ENCODE data around the gene HCFC1.
A peak's percentile ranks its signal among the peaks of the same experiment; 100 is the strongest.

The HCFC1 gene

DNA sequence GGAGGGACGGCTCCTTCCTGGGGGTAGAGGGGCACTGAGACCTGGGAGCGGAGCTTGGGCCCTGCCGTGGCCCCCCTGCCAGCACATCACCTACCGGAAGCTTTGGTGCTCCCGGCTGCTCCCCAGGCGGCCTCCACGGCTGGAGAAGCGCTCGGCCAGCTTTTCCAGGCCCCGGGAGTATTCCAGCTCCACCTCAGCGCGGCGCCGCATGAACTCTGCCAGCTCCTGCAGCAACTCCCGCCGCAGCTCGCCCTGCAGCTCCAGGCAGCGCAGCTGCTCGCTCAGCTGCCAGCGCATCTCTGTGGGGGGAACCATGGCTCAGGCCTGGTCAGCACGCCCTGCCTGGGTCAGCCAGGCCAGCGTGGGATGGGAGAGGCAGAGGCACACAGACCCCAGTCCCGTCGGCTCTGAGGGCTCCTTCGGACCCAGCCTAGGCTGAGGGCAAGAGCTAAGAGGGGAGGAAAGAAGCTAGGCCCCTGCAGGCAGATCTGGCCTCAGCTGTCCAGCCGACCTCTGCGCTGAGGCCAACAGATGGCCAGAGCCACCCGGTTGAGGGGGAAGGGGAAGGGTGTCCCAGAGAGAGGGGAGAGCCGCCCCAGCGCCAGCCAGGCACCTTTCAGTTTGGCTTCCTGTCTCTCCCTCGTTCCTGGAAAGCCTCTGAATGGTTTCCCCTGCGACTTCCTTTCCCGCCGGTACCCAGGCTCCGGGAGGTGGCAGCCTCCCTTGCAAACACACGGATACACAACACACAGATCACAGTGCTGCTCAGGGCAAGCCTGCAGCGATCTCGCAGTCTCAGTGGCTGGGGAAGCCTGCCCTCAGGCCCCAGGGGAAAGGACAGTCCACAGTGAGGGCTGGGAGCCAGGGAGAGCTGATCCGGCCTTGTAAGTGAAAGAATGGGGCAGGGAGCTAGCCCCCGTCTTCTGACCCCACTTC lies 49.8 kb downstream of the HCFC1 start:
- DNase-seq = peak; percentile 20

DNA sequence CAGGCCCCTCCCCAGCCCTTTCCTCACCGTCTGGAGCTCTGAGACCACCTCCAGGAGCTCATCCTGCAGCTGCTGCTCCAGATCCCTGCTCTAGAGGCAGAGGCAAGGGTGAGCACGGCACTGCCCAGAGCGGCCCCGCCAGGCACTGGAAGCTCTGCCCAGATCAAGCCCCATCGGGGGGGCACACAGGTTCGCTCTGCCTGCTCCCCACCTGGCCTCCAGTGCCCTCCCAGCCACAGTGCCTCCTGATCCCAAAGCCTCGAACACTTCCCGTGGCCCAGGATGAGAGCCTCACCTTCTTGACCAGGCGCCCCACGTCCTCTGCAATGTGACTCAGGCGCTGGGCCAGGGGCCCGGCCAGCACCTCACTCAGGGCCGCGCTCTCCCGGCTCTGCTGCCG lies 50.5 kb downstream of the HCFC1 start:
- no peak for DNase-seq

DNA sequence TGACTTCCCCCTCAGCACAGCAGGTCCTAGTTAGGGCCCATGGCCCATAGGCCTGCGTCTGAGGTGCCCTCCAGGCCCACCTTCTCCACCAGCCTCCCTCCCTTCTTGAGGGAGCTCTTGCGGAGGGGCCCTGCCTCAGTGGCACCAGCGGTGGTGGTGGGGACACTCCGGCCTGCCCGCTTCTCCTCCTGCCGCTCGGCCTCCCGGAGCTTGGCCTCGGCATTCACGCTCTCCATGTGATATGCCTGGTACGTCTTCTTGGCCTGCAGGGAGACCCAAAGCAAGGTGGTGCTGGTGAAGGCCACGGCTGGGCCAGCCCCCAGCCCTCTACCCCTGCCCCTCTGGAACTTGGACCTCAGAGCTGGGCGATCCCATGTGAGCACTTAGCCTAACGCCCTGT lies 51.1 kb downstream of the HCFC1 start:
- no peak for DNase-seq

DNA sequence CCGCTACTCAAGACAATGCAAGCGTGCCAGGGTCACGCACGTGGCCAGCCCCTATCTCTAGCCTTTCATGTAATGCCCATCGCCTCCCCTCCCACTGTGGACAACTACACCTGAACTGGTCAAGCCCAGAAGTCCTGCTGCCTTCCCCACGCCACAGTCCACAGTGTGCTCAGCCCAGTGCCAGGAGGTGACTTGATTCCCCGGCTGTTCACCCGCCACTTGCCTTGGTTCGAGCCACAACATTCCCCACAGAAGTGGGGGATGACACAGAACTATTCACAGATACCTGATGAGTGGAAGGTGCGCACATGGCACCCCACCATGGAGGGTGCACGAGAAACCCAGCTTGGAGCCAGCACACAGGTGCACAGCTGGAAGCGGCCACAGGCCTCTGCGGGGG lies 52.3 kb downstream of the HCFC1 start:
- DNase-seq = no peak

DNA sequence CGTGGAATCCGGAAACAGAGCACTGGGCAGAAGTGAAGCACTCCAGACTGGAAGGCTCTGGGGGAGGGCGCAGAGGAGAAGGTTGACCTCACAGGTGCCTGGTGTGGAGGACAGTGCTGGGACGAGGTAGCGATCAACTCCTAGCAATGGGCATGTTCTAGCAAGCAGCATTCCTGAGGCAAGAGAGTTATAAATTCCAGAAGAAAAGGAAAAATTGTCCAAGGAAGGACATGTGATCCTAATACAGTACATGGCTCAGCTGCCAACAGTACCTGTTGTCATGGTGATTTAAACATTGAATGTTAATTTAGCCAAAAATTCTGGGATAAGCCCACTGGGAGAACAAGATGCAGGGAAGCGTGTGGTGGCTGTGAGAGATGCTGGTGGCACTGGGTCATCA lies 53.7 kb downstream of the HCFC1 start:
- DNase-seq = no peak

DNA sequence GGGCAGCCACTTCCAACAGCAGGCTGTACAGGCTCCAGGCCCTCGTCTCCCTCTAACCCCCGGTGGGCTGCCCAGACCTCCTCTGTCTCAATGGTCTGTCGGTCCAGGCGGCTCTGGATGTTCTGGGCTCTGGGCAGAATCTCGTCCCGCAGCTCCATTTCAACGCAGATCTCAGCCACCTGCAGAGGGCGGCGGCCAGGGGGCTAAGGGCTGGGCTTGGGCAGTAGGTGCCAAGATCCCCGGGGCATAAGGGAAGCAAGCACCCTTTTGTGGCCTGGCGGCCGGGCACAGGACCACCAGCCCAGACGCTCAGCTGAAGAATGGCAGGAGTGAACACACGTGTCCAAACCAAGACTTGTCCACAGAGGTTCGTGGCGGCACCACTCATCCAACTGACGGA lies 57.9 kb downstream of the HCFC1 start:
- no peak for DNase-seq

DNA sequence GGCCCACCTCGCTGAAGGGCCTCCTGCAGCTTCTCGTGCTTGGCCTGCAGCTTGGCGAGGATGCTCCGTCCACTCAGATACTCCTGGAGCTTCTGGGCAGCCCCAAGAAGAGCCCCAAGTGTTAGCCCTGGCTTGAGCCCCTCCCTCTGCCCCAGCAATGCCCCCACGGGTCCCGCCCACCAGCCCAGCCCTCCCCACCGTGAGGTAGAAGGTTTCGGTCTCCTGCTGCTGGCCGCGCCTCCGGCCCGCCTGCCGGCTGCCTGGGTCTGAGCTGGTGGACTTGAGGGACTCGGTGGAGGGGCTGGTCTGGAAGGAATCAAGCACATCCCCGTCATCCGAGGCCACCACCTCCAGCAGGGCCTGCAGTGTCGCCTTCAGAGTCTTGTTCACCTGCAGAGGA lies 58.4 kb downstream of the HCFC1 start:
- DNase-seq = no peak

DNA sequence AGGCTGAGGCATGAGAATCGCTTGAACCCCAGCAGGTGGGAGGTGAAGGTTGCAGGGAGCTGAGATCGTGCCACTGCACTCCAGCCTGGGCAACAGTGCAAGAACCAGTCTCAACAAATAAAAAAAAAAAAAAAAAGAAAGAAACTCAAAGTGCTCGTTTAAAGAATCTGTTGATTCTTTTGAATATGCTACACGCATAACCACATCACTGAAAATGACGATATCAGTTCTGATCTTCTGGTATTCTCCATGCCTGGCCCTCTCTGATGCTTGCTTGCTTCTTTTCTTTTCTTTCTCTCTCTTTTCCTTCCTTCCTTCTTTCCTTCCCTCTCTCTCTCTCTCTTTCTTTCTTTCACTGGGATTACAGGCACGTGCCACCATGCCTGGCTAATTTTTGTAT lies 59.8 kb downstream of the HCFC1 start:
- no peak for DNase-seq

DNA sequence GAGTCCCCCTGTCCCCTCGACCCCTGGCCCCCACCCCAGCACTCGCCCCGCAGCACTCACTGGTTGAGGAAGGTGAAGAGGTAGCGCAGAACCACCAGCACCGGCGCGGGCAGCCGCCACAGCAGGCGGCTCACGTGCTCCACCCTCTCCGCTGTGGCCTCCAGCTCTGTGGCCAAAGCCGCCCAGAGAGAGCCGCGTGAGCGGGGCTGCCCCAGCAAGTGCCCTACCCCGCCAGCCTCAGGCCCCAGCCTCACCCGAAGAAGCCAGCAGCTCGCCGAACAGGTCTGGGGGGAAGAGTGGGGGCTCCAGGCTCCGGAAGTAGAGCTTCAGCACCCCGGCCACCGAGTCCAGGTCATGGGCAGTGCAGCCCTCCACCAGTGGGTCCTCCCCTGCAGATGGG lies 61.2 kb downstream of the HCFC1 start:
- DNase-seq = no peak

DNA sequence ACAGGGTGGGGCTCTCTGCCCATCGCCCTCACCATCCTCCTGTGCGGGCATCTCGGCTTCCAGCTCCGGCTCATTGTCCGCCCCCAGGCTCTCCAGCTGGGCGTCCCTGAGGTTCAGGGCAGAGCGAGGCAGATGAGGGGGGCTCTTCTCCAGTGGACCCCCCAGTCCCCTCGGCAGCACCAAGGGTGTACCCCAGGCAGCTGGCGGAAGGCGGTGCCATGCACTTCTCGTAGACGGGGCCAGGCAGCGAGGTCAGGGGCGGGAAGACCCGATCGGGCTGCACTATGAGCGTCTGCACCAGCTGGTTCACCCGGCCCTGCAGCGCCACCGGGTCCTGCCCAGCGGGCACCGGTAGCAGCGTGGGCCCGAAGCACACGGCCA lies 61.6 kb downstream of the HCFC1 start:
- DNase-seq = no peak

DNA sequence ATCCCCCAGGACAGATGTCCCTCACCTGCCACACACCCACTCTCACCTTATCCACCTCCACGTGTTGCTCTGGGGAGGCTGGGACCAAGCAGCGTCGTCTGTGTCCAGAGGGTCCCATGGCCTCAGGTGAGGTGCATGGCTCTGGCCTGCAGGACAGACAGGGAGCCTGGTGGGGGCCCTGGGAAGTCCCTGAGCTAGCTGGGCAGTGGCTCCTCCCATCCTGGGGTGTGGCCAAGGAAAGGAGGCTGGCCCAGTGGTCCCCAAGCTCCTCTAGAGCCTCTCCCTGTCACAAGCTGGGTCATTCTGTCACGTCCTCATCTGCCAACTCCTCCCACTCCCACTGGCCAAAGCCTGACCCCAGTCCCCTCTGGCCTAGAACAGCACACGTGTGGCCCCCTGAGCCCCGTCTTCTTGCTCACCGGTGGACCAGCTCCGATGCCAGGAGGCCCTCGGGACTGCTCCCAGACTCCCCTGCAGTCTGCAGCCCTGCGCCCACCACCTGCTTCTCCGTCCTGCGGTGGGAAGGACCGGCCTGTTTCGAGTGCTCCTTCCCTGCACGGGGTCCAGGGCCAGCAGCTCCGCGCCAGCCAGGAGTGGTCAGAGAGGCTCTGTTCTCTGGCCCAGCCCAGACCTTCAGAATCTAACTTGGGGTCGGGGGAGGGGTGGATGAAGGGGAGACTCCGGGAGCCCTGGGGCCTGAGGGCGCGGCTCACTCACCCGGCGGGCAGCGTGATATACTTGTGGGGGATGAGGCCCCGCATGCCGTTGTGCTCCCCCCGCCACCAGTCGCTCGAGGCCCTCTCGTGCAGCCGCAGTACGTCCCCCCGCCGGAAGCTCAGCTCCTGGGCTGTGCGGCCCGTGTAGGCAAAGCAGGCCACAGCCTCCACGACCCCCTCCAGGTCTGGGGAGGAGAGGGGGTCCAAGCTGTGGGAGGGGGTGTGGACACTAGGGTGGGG lies 62.3 kb downstream of the HCFC1 start:
- no peak for DNase-seq

DNA sequence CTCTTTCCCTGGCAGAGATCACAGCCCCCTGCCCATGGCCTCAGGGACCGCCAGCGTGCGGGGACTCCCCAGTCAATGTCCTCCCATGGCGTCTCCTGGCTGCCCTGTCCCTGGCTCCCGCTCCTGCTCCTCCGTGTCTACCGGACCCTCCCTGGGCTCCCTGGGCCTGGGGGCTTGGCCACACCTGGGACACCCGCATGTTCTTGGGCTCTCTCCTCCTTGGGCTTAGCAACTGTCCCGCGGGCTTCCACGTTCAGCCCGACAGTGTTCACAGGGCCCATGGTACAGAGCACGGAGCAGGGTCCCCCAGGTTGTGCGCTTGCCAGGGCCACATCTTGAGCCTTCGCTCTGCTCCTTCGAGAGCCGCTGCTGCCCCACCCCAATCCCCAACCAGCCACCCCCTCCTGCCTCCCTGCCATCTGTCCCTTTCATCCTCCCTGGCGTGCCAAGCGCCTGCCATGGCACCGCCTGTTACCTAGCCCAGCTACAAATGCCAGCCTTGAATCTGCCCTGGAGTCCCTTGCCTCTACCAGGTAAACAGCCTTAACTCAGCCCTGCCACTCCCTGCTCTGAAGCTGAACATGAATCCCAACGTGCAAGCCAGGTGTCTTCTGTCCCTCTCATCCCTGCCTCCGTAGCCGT lies 63.3 kb downstream of the HCFC1 start:
- DNase-seq = no peak

DNA sequence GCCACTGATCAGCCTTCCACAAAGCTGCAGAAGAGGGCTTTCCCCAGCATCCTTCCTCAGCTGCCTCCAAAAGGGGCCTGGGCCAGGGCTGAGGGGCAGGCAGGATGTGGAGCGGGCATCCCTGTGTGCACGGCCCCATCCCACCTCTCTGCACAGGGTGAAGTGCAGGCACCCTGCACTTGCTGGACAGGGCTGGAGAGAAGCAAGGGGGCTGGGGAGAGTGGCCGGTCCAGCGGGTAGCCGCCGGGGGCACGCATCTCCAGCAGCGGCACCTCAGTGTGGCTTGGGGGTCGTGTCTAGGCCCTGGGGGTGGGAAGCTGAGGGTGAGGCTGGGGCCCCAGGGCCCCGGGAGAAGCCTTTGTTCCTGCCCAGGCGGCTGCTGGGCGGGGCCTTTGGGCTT lies 64.2 kb downstream of the HCFC1 start:
- no peak for DNase-seq

DNA sequence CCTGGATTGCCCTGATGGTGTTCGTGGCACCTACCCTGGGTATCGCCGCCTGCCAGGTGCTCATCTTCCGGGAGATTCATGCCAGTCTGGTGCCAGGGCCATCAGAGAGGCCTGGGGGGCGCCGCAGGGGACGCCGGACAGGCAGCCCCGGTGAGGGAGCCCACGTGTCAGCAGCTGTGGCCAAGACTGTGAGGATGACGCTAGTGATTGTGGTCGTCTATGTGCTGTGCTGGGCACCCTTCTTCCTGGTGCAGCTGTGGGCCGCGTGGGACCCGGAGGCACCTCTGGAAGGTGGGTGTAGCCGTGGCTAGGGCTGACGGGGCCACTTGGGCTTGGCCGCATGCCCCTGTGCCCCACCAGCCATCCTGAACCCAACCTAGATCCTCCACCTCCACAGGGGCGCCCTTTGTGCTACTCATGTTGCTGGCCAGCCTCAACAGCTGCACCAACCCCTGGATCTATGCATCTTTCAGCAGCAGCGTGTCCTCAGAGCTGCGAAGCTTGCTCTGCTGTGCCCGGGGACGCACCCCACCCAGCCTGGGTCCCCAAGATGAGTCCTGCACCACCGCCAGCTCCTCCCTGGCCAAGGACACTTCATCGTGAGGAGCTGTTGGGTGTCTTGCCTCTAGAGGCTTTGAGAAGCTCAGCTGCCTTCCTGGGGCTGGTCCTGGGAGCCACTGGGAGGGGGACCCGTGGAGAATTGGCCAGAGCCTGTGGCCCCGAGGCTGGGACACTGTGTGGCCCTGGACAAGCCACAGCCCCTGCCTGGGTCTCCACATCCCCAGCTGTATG lies 65.3 kb downstream of the HCFC1 start:
- DNase-seq = no peak

DNA sequence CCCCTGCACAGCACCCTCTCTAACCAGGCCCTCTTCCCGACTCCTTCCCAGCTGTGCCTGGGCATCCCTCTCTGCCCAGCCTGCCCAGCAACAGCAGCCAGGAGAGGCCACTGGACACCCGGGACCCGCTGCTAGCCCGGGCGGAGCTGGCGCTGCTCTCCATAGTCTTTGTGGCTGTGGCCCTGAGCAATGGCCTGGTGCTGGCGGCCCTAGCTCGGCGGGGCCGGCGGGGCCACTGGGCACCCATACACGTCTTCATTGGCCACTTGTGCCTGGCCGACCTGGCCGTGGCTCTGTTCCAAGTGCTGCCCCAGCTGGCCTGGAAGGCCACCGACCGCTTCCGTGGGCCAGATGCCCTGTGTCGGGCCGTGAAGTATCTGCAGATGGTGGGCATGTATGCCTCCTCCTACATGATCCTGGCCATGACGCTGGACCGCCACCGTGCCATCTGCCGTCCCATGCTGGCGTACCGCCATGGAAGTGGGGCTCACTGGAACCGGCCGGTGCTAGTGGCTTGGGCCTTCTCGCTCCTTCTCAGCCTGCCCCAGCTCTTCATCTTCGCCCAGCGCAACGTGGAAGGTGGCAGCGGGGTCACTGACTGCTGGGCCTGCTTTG lies 66.0 kb downstream of the HCFC1 start:
- no peak for DNase-seq

DNA sequence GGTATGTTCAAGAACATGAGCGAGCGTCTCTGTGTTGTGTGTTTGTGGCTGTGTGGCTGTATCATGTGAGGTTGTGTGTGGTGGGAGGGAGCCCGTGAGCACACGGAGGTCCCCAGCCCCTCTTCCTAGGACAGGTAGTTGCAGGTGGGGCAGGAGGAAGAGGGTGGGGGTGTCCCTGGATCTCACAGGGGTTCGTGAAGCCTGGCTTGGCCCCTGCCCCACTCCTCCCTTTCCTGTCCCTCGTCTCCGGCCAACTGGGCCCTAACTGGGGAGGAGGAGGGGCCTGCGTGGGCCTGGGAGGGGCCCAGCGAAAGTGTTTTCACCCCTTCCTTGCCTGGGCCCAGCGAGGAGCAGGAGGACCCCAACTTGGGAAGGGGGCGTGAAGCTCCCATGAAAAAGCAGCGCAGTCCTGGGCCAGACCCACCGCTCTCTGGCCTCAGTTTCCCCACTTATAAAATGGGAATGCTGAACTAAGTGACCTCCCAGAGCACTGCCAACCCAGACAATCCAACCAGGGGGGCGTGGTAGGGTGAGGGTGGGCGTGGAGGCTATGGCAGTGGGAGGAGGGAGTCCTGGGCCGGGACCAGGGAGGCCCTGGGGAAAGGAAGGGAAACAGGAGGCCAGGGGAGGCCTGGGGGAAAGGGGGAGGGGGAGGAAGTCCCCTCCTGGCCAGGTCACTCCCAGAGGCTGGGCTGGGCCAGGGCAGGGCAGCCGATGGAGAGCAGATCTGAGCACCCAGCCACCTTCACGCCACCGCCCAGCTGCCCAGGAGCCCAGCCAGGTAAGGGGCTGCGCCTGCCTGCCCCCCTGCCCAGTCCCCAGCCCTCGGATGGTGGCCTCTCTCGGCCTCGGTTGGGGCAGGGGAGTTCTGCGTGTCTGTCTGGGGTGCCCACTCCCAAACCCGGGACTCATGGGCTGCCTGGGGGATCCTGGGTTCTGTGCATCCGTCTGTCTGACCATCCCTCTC lies 67.3 kb downstream of the HCFC1 start, which contains the start of gene AVPR2:
AVPR2 (plus strand) TSS at position 683 of the 967 bp plus-strand sequence. CDS start 473 bp downstream, outside the sequence.
- DNase-seq = no peak

DNA sequence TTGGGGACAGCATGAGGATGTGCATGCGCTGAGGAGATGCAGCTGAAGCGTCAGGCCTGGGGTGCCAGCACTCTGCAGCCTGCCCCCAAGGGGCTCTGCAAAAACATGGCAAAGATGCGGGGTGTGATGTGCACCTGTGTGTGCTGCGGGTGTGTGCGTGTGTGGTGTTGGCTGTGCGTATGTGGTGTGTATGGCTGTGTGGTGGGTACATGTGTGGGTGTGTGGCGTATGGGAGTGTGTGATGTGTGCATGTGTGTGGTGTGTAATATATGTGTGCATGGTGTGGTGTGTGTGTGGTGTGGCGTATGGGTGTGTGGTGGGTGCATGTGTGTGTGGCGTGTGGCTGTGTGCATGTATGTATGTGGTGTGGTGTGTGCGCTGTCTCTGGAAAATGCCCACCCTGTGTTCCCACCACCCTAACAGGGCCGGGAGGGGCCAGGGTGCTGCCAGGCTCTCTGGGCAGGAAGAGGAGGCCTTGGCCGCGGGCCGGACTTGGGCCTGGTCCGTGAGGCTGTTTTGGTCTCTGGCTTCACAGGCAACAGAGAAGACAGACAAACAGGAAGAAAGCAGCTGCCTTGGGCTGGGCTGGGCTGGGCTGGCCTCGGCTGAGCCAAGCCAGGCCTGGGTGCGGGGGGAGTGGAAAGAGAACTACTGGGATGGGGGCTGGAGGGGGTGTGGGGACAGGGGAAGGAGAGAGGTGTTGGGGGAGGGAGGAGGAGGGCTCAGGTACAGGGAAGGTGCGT lies 68.2 kb downstream of the HCFC1 start:
- DNase-seq = no peak

DNA sequence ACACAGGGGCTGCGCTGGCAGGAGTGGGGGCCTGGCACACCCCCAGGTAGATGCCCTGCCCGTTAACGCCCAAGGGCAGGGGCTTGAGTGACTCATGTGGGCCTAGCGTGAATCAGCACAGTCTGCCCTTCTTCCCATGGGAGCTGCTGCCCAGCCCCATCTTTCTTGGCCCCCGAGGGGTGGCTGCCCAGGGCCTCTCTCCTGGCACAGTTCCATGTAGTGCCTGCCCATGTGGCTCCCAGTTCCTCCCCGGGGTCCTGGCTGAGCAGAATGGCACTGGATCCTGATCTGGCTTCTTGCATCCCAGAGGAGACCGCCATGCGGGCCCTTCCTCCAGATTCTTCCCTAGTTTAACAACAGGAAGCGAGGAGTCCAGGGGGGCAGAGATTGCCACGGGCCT lies 69.2 kb downstream of the HCFC1 start:
- DNase-seq = no peak

DNA sequence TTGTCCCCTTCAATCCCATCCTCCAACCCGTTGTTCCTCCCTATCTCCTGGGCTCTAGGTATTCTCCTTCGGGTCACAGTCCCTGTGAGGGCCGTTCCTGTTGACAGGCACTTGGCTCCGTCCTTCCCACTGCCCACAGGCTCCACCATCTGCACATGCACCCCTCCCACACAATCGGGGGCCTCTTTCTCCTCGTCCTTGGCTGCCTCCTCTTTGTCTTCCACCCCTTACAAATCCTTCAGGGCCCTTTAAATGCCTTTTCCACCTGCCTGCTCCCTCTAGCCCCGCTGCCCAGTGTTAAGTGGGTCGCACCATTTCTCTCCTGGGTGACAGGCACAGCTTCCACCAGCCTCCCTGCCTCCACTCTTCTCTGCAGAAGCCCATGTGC lies 69.9 kb downstream of the HCFC1 start:
- DNase-seq = no peak
